Measurements from ENCODE around the gene THADA.

Gene THADA

DNA sequence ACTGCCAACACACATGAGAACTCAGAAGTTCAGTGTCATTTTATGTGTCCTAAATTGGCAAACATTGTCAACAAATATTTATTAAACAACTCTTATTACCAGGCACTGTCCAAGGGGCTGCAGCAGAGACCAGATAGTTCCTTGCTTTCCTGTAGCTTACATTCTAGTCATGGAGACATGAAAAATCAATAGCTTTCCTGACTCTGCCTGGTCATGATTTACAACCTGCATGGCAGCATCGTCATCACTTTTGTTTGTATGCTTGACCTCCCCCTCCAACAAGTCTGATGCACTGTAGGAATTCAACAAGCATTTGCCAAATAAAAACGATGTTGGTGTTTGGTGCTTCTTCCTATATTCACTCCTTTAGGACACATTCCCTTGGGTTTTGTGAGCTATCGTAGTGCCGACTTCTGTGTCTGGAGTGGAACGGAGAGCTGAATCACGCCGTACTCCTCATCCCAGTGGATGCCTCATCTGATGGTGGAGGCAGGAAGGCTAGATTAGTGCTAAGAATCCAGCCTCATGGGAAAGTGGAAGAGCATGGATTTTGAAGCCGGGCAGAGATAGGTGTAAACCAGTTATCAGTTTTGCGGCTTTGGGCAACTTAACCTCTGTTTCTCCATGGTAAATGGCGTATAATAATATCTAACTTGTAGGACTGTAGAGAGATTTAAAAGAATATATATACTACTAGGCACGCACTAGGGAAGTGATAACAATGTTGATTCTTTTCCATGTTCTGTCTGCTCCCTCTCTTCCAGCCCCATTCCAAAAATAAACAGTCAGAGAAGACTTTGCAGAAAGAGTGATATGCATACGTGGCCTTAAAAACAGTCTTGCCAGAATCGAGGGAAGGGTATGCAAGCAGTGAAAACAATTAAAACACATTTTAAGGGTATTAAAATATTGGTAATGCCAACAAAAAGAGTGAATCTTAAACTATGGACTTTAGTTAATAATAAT is 249.0 kb downstream of the THADA start:
- no peak for FAIRE-seq

DNA sequence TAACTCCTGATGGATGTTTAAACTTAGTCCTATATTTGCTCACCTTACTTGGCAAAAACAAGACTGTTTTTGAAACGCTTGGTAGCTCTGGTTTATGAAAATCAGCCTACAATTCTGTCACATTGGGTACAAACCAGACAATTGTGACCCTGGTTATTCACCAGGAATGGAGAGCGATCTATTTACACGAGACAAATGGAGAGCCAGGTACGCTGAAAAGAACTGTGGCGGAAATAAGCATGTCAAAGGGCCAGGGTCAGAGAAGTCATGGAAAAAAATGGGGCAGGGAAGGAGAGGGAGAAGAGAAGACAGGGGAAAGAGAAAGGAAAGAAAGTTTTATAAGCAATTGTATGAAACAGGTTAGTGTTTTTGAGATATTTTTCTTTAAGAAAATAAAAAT is 250.0 kb downstream of the THADA start:
- FAIRE-seq = no peak

GRCh38 chr2:43345391-43345813 is 250.4 kb downstream of the THADA start:
- FAIRE-seq = no peak

DNA sequence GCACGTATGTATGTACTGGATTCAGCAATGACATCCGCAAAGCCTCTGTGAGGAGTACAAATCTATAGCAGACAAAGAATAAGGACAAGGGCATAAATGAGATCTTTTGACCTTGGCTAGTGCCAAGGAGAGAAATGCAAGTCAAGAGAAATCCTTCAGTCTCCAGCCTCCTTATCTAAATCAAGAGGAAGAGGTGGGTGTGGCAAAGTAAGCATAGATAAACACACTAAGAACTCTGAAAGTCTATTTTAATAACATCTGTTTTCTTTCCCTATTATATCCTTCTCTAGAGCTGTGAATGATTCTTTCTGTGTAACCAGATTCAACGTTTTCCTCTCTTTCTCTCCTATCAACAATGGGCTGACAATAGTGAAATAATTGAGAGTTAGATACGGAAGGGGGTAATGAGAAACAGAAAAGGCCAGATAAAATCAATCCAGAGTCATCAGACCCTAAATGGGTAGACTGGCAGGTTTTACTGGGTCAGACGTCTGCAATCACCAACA is 250.9 kb downstream of the THADA start:
- no peak for FAIRE-seq

DNA sequence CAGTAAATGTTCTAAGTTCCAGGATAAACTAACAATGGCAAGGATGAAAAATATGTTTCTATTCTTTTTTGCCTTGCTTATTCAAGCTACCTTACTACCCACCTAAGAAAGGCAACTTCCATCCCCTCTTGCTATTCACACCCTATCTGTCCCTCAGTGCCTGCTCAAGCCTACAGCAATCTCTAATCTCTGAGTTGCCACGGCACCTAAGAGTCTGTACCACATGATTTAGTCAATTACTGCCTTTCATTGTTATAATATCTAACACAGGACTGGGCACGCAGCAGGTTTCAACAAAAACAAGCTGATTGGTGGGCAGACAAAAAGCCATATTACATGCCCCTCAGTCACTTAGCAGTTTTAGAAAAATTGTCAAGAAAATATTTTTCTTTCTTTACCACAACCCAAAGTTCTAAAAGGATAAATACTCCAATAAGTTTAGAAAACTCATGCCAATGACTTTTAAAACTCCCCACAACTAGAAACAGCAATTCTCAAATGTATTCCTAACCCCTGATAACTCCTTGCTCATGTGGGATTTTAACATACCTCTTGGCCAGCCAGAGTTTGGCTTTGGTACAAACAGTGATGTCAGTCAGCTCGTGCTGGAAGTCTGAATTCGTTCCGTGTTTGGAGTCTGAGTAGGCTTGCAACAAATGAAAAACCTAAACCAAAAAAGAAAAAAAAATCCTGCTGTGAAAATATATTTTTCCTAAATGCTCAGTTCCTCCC is 252.1 kb downstream of the THADA start:
- no peak for FAIRE-seq

DNA sequence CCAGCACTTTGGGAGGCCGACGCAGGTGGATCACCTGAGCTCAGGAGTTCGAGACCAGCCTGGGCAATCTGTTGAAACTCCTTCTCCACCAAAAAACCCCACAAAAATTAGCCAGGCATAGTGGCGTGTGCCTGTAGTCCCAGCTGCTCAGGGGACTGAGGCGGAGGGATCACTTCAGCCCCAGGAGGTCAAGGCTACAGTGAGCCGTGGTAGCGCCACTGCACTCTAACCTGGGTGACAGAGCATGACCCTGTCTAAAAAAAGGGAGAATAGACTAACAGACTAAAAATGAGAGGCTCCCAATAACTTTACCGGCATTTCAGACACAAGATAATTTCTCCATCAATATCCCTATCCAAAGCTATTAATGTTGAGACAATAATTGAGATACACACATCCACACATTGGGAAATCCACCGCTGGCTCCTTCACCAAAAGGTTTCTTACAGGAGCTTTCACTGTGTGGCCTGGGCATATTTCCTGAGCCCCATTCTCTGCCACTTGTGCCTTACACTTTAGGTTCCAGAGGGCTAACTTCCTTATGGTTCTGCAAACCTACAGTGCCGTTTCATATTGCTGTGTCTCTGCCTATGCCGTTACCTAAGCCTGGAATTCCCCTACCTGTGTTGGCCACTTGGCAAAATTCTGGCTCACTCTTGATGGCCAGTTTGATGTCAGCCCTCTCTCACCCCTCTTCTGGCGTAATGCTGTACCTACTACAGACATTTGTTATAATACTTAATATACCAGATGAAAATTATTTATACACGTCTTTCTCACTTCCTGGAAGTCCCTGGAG is 253.7 kb downstream of the THADA start:
- no peak for FAIRE-seq

DNA sequence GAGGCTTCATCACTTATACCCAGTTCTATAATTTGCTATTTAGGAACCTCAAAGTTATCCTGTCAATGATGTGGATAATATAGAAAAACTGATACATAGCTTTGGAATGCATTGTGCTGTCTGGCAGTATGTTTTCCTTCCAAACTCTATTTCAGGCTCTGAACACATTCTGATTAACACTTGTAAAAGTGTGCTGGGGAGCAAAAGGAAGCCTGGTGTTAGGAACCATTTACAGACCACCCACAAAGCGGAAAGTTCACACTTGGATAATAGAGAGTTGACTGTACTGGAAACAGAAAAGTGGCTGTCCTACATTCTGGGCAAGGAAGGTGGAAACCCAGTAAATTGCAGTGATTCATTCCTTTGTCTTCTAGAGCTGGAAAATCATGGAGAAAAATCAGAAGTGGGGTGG is 254.9 kb downstream of the THADA start:
- FAIRE-seq = no peak

DNA sequence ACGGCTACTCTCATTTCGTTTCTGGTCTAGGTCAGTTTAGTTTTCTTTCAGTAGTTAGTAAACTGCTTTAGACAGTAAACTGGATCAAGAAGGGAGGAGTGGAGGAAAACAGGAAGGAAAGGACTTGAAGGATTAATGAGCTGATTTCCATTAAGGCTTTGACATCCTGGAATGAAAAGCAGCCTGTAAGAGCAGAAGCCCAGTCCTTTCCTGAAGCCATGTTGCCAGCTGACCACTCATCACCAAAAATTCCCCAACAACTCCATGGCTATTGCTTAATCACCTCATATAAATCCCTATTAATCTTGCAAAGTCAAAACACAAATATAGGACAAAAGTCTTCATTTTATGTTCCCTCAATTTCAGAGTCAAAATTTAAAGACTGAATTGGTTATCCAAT is 255.8 kb downstream of the THADA start:
- FAIRE-seq = no peak

DNA sequence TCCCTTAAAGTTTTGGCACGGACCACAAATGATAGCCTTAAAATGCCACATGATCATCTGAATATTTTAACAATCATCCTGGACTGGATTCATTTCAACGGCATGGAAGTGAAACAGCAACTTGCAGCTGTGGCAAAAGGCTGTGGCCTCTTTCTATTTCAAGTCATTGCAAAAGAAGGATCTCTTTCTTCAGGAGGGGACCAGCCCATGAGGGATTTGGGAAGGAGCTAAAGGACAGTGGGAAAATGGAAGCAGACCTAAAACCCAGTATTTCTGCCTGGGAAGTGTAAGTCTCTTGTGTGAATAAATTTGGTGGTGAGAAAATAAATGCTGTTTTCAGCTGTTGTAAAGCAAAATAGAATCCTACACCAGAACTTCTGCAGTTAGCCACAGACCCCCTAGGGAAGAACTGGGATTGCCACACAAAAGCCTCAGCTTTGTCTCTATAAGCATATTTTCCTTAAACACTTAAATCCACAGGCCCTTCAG is 262.1 kb downstream of the THADA start:
- FAIRE-seq = no peak

- no peak for FAIRE-seq
Observed at GRCh38 chr2:43333101-43333655, 262.7 kb downstream of the THADA start.

GRCh38 chr2:43332653-43333052 is 263.2 kb downstream of the THADA start:
- no peak for FAIRE-seq

GRCh38 chr2:43331422-43331821 is 264.4 kb downstream of the THADA start:
- no peak for FAIRE-seq

DNA sequence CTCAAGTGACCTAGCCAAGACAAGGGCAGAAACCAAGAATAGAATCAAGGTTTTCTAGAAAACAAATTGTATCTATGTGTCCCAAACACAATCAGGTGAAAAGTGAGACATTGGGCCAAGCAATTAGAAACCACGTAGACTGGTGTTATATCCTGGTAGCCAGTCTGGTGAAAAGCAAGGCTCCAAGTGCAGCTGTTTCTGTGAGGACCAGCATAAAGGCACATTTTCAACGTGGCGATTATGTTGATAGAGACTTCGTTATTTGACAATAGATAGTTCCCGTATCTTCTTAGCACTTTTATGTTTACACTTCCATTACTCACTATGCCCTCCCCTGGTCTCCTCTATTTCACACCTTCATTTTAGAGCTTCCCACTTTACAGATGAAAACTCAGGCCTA is 266.2 kb downstream of the THADA start:
- FAIRE-seq = no peak

DNA sequence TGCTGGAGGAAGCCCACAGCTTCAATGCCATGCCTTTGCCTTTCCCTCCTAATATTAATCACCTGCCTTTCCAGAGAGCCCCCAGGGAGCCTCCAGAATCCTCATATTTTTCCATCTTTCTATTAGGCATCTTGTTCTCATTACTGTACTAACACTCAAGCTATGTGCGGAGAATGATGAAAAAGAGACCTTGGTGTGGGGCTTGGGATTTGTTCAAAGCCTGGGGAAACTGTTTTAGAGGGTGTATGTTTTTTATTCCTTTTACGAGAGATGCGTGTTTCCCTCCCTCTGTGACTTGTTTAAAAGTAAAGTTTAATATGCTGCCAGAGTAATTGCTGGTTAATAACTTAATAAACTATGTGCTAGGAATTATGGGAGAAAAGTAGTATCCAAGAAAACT is 267.0 kb downstream of the THADA start:
- FAIRE-seq = no peak

DNA sequence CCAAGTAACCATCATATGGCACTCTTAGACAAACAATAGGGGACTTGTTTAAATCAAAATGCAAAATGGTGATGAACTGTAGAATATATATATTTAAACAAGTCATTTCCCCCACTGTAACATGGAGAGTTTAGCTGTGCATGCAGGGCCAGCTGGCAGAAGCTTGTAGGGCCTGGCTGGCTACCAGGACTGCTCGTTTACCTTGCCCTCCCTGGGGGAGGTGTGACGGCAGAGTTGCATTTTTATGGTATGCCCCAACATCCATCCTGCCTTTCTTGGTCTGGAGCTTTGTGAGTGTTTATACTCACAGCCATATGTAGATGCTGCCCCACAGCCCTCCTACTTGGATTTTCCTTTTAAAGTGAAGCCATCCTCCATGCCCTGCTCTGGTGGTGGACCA is 267.7 kb downstream of the THADA start:
- no peak for FAIRE-seq

- no peak for FAIRE-seq
Observed at GRCh38 chr2:43327119-43327518, 268.7 kb downstream of the THADA start.

DNA sequence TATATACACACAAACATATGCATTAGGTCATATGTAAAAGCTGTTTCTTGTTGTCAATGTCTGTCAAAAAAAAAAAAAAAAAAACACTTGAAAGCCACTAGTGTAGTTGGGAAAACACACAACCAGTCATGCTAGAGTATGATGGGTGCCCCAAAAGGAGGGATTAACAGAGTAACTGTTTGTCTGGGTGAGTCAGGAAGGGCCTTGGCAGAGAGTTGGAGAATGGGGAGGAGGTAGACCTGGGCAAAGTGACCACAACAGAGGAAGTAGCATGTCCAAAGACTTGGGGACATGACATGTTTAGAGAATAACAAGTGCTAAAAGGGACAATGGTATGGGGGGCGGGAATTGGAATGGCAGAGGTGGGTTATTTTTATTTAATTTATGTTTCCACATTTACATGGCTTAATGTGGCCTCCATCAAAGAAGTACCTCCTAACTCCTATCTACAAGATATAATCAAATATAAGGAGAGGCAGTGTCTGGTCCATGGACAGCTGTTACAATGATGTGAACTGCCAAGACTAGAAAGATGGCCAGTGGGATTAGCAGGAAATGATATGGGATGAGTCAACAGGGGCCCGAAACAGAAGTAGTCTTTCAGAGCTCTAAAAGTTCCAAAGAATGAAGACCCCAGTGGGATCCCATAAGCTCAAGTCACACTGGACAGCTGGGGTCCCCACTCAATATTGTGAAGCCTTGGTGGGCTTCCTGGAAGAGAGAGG is 269.6 kb downstream of the THADA start:
- no peak for FAIRE-seq

- no peak for FAIRE-seq
Observed at GRCh38 chr2:43325107-43325811, 270.6 kb downstream of the THADA start.

- FAIRE-seq = no peak
Observed at GRCh38 chr2:43324259-43325106, 271.4 kb downstream of the THADA start.

GRCh38 chr2:43323857-43324256 is 272.0 kb downstream of the THADA start:
- FAIRE-seq = no peak
